NCI-H2227 (cell line): Measurements from ENCODE around the gene PRKAR1B.
"Not testable (repeated sequence)": the region's sequence is repeated elsewhere in the genome, so short reads cannot be mapped to it uniquely, and the experiment has no call there.

ENCODE experiments used
- DNase-seq: peaks from one replicate; lab custom pipeline; 2025; ENCODE audit not compliant: unreplicated experiment; lab: John Stamatoyannopoulos, UW

PRKAR1B gene

GRCh38 chr7:651032-651728, 75.9 kb downstream of the PRKAR1B start:
- no peak for DNase-seq

- DNase-seq = no peak
Measured at GRCh38 chr7:650339-651031, 76.6 kb downstream of the PRKAR1B start.

- DNase-seq = no peak
Measured at GRCh38 chr7:646951-647350, 80.1 kb downstream of the PRKAR1B start.

- no peak for DNase-seq
Measured at GRCh38 chr7:646487-646886, 80.6 kb downstream of the PRKAR1B start.

- DNase-seq = no peak
Measured at GRCh38 chr7:645606-646005, 81.5 kb downstream of the PRKAR1B start.

- no peak for DNase-seq
Measured at GRCh38 chr7:644381-645305, 82.4 kb downstream of the PRKAR1B start.

- DNase-seq = no peak
Measured at GRCh38 chr7:641966-642365, 85.1 kb downstream of the PRKAR1B start.

- no peak for DNase-seq
Measured at GRCh38 chr7:641269-641671, 85.8 kb downstream of the PRKAR1B start.

GRCh38 chr7:638256-639011, 88.6 kb downstream of the PRKAR1B start:
- no peak for DNase-seq

- DNase-seq = no peak
Measured at GRCh38 chr7:637826-638225, 89.3 kb downstream of the PRKAR1B start.

- no peak for DNase-seq
Measured at GRCh38 chr7:636396-636795, 90.7 kb downstream of the PRKAR1B start.

GRCh38 chr7:635687-636382, 91.2 kb downstream of the PRKAR1B start:
- not testable (repeated sequence) for DNase-seq

GRCh38 chr7:635227-635626, 91.9 kb downstream of the PRKAR1B start:
- DNase-seq = no peak

GRCh38 chr7:633381-634018, 93.6 kb downstream of the PRKAR1B start:
- no peak for DNase-seq

GRCh38 chr7:632831-633210, 94.3 kb downstream of the PRKAR1B start:
- no peak for DNase-seq

GRCh38 chr7:631964-632830, 94.9 kb downstream of the PRKAR1B start:
- no peak for DNase-seq

GRCh38 chr7:631291-631711, 95.8 kb downstream of the PRKAR1B start:
- no peak for DNase-seq

- DNase-seq = no peak
Measured at GRCh38 chr7:630539-630938, 96.5 kb downstream of the PRKAR1B start.

GRCh38 chr7:630111-630511, 97.0 kb downstream of the PRKAR1B start:
- no peak for DNase-seq
